Esophagus squamous epithelium (tissue), 4 donors: Measurements from ENCODE around the gene OR10H3.

Experiments
- CTCF ChIP-seq, 6 experiments: fragments of 450-650 bp in 4 of 6; fragments of 200-600 bp in 2 of 6; sonication (generic) in 2 of 6; IDR thresholded peaks; one replicate each; pipeline ENCODE4 v1.5.1; 2016 to 2019; ENCODE audit warnings: antibody characterized with exemption in 6 of 6, mild to moderate bottlenecking in 4 of 6, moderate library complexity in 4 of 6
- POLR2A ChIP-seq, 4 donors: fragments of 450-650 bp; IDR thresholded peaks; one replicate each; pipeline ENCODE4 v1.6.1; 2017; ENCODE audit warnings: antibody characterized with exemption in 4 of 4, mild to moderate bottlenecking in 4 of 4, moderate library complexity in 3 of 4

GRCh38 chr19:15722956-15723355 is 14.8 kb upstream of the OR10H3 start:
- TF ChIP-seq CTCF (IDR thresholded peaks at IDR 0.05) (no peak), POLR2A (IDR thresholded peaks at IDR 0.05) (no peak)
